GM12865 (cell line): ENCODE measurements around the gene NDUFB7.
A peak's percentile ranks its signal among the peaks of the same experiment; 100 is the strongest.
"Not testable (repeated sequence)": the region's sequence is repeated elsewhere in the genome, so short reads cannot be mapped to it uniquely, and the experiment has no call there.

Experiments
- DNase-seq: peaks from one replicate; pipeline ENCODE4 v3.0.0; 2010; ENCODE audit warnings: low read depth
- H3K4me3 ChIP-seq: 2 replicates; pipeline ENCODE4 v1.5.1; 2011; ENCODE audit warnings: mild to moderate bottlenecking, low read depth, low read length, control low read depth
- CTCF ChIP-seq: IDR thresholded peaks from 2 replicates; pipeline ENCODE4 v1.5.1; 2011; ENCODE audit warnings: low read length, control low read depth, low read depth, inconsistent platforms; ENCODE audit not compliant: insufficient read depth; ENCODE audit errors: missing control alignments

Gene NDUFB7

GRCh38 chr19:14567079-14567478, 4.8 kb downstream of the NDUFB7 start:
- no peak overlapping the region for H3K4me3 ChIP-seq
- no peak for DNase-seq
- no peak for TF ChIP-seq CTCF

DNA sequence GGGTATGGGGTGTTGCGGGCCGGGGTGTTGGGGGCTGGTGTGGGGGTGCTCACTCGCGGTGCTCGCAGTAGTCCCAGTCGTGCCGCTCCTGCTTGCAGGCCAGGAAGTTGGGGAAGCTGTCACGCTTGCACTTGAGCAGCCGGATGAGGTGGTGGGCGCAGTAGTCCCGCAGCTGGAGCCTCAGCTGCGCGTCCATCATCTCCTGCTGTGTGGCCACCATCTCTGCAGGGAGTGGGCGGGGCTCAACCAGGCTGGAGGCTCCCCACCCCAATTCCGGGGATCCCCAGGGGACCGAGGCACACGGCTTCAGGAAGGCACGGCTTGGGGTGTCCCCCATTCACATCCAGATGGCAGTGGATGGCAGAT, 5.2 kb downstream of the NDUFB7 start:
- DNase-seq, result no peak
- TF ChIP-seq CTCF, result no peak
- no peak overlapping the region for H3K4me3 ChIP-seq

DNA sequence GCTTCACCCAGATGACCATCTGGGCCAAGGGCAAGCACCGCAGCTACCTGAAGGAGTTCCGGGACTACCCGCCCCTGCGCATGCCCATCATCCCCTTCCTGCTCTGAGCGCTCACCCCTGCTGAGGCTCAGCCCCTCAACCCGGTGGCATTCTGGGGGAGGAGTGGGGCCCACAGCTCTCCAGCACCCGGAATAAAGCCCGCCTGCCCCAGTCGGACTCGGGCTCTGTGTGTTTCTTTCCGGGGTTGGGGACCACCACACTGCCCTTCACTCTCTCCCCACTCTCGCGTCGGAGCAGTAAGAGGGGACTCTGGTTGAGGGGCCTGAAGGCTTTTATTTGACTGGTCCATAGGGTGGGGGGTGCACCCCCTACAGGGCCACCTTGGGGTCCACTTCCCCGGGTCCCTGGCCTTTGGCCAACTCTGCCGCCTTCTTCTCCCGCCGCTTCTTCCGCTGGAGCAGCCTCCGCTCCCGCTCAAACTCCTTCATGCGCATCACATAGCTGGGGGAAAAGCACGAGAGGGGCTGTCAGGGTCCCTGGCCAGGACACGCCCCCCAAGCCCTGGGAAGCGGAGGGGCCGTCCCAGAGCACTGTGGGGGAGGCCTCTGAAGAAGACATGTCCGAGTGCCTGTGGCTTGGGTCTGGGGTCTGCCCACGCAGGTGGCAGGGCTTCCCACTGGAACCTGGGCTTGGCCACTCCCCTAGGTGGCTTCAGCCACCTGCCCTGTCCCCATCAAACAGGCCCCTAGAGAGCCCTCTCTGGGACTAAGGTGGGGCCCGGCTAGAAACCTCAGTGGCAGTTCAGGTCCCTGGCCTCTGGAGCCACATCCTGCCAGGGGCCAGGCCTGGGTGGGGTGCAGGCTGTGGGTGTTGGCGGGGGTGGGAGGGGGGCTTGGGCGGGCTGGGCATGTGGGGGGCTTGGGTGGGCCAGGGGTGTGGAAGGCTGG, 5.8 kb downstream of the NDUFB7 start:
- DNase-seq, result no peak
- H3K4me3 ChIP-seq, result no peak overlapping the region
- no peak for TF ChIP-seq CTCF

- H3K4me3 ChIP-seq, result no peak overlapping the region
- TF ChIP-seq CTCF, result no peak
- no peak for DNase-seq
Observed at GRCh38 chr19:14565298-14565679, 6.6 kb downstream of the NDUFB7 start.

- not testable (repeated sequence) for H3K4me3 ChIP-seq, DNase-seq
Observed at GRCh38 chr19:14564652-14565297, 7.1 kb downstream of the NDUFB7 start.

DNA sequence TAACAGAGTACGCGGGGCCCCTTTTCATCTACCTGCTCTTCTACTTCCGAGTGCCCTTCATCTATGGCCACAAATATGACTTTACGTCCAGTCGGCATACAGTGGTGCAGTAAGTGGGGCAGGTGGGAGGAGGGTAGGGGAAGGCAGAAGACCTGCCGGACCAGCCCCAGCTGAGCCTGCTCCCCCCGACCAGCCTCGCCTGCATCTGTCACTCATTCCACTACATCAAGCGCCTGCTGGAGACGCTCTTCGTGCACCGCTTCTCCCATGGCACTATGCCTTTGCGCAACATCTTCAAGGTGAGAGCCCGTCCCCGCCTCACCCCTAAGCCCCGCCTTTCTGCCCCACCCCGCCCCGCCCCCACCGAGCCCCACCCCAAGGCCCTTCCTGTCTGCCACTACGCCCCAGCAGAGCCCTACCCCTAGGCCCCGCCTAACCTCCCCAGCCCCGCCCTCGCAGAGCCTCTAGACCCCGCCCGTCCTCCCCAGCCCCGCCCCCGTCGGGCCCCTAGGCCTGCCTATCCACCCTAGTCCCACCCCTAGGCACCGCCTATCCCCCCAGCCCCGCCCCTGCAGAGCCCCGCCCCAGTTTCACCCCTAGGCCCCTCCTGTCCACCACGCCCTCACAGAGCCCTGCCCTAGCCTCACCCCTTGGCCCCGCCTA, 7.7 kb downstream of the NDUFB7 start:
- no peak overlapping the region for H3K4me3 ChIP-seq
- DNase-seq, result peak; percentile 76
- no peak for TF ChIP-seq CTCF

DNA sequence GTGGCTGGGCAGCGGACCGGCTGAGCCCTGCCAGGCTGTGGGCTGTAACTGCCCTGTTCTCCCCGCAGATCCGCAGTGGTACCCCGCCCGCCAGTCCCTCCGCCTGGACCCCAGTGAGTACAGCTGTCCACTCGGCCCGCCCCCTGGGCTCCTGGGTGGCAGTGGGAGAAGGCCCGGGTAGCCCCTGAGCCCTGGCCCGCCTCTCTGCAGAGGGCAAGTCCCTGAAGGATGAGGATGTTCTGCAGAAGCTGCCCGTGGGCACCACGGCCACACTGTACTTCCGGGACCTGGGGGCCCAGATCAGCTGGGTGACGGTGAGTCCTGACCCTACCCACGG, 8.3 kb downstream of the NDUFB7 start:
- no peak overlapping the region for H3K4me3 ChIP-seq
- no peak for DNase-seq
- no peak for TF ChIP-seq CTCF
